ENCODE results near the gene SELENOO.
"Not testable (repeated sequence)": the region's sequence is repeated elsewhere in the genome, so short reads cannot be mapped to it uniquely, and the experiment has no call there.

Gene SELENOO

GRCh38 chr22:50201191-50202129 lies 649 bp downstream of the SELENOO start:
- no peak for DNase-seq

DNA sequence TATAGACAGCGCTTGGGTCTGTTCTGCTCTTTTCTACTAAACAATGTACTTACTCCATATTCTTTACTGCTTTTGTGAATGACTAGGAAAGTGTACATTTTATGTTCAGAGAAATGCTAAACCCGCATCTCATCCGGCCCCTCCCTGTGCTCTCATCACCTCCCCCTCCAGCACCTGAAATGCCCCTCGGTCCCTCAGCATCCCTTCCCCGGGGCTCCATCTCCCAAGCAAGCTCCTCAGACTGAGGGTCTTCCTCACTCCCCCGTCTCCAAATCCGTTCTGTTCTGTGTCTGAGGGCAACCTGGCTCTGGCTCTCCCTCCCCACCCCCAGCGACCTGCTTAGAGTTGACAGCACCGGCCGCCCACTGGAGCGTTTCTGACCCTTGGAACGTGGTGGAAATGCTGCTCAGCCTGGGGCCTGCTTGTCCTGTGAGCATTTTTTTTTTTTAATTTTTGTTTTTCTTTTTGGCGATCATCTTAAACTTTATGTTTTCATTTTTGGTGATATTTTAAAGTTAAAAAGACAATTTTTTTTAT lies 1.4 kb downstream of the SELENOO start:
- no peak for DNase-seq

- DNase-seq: no peak
Measured at GRCh38 chr22:50203288-50203687, 2.5 kb downstream of the SELENOO start.

GRCh38 chr22:50204571-50204970 lies 3.8 kb downstream of the SELENOO start:
- no peak for DNase-seq

DNA sequence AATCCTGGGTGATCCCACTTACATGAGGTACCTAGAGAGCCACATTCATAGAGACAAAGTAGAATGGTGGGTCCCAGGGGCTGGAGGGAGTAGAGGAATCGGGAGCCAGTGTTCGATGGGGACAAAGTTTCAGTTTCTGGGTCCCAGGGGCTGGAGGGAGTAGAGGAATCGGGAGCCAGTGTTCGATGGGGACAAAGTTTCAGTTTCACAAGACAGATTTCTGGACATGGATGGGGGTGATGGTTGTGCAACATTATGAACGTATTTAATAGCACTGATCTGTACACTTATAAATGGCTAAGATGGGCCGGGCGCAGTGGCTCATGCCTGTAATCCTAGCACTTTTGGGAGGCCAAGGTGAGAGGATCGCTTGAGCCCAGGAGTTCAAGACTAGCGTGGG lies 4.2 kb downstream of the SELENOO start:
- DNase-seq: not testable (repeated sequence)

DNA sequence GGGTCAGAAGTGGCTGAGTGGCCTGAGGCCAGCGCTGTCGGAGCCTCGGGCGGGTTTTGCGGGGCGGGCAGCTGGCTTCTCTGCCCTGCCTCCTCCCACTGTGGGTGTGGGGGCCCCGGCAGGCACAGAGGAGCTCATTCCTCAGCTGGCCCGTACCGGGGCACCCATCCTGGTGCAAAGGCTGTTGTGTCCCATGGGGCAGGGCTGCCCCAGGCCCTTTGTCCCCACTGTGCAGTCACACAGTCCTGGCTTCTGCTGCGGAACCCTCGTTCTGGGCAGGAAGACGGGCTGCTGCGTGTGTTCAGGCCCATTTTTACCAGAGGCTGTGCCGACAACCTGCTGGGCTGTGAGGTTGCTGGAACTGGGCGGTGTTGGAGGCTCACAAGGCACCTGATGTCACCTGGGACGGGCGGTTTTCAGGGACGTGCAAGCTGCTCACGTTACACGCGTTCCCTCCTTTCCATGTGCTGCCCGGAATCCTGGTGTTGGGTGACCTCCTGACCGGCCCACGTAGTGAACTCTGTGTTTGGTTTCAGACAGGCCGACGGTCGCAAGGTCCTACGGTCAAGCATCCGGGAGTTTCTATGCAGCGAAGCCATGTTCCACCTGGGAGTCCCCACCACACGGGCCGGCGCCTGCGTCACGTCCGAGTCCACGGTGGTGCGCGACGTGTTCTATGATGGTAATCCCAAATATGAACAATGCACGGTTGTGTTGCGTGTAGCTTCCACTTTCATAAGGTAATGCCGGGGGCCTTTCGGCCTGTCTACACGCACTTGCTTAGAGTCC lies 5.2 kb downstream of the SELENOO start:
- DNase-seq: no peak

- DNase-seq: no peak
Measured at GRCh38 chr22:50206599-50206998, 5.8 kb downstream of the SELENOO start.

DNA sequence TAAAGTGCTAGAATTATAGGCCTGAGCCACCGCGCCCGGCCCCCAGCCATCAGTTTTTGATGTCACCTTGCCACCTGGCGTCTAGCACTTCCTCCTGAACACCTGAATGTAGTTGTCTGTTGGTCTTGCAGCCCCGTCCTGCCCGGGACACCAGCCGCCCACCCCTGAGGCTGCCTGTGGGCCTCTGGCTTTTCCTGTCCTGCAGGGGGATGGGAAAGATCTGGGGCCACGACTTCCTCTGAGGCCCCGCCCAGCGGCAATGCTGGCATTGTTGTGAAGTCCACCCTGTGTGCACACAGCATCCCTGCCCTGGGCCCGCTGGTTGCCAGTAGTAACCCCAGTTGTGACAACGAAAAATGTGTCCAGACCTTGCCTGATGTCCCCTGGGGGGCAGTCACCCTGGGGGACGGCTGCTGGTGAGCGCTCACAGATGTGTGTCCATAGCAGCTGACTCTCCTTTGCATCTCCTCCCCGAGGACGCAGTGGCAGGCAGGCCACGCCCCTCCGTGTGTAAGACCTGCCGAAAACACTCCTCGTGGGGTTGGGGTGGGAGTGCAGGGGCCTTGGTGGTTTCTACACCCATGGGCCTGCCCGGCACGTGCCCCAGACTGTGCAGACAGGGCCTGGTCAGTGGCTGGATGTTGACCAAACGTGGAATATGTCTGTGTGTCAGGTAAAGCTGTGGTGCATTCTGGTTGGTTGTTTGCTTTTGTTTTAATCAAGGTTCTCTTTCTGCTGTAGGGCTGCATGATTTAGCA lies 6.8 kb downstream of the SELENOO start:
- no peak for DNase-seq

DNA sequence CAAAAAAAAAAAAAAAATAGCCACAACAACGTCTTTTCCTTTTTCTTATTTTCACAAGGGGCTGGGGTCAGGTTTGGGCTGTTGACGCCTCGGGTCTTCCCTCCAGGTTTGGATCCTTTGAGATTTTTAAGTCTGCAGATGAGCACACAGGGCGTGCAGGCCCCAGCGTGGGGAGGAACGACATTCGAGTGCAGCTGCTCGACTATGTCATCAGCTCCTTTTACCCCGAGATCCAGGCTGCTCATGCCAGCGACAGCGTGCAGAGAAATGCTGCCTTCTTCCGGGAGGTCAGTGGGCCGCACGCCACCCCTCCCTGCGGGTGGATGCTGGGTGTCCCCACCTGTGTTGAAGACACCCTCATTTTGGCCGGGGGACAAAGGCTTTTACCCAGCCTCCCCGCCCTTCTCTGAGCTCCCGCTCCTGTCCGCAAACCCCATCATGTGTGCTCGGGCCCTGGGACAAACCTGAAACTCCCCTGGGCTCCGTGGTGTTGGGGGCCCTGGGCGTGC lies 7.7 kb downstream of the SELENOO start:
- DNase-seq: no peak

DNA sequence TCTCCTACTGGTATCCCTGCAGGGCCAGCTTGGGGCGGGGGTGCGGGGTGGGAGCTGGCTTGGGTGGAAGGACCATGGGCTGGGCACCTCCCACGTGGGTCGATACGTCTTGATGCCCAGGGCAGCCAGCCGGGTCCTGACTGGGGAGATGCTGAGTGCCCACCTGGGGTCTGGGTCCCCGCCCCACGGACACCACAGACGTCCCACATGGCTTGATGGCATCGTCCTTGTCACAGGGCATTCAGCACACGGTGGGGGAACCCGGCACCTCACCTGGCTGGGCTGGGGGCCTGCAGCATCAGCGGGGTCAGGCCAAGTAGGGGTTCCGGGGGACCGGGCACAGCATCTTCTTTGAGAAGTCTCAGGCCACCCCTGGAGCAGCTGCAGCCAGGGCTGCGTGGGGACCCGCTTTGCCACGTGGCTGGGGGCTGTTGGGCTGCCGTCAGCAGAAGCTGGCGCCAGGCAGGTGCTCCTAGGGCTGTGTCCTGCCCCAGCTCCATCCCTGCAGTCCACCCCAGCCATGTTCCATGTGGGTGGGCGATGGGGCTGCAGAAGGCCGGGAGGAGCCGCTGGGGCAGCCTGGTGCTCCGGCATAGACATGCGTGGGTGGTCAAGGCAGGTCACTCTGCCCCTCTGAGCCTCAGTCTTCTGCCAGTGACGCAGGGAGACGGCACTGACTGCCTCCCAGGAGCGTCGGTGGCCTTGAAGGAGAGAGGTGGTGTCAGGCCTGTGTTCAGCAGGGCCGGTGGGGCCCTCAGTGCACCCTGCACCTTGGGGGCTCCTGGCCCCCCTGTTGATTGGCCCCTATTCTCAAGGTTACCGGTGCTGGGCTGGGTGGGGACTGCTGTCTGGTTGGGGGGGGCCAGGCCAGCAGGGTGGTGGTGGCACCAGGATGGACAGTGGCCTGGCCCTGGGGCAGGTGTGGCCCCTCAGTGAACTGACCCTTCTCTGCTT lies 8.4 kb downstream of the SELENOO start:
- DNase-seq: no peak

DNA sequence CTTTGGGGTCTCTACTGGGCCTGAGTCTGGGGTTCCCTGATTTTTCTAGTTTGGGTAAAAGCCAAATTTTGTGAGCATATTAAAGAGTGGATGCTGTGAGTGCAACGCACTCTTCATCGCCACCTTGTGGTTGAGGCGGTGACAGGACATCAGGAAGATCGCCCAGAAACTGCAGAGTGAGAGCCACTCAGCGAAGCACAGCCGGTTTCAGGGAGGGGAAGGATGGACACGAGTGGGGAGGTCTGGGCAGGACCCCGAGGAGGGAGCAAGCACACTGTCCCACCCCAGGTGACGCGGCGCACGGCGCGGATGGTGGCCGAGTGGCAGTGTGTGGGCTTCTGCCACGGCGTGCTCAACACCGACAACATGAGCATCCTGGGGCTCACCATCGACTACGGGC lies 9.1 kb downstream of the SELENOO start:
- no peak for DNase-seq

DNA sequence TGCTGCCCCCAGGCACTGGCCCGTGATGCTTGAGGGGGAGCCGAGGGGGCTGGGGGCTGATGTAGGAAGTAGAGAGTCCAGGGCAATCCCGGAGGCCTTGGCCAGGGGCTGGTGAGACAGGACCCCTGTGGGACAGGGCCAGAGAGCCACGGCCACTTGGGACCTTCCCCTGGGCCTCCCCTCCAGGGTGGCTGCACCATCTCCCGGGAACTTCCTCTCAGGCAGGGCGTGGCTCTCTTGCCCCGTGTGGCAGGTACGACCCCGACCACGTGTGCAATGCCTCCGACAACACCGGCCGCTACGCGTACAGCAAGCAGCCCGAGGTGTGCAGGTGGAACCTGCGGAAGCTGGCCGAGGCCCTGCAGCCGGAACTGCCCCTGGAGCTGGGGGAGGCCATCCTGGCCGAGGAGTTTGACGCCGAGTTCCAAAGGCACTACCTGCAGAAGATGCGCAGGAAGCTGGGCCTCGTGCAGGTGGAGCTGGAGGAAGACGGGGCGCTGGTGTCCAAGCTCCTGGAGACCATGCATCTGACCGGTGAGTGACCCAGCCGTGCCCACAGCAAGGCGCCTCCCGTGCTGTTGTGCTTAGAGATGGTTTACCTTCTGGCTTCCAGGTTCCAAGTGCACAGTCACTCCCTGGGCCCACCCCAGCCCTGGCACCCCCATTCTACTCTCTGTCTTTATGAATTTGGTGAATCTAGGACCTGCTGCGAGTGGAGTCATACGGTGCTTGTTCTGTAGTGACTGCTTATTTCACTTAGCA lies 9.7 kb downstream of the SELENOO start:
- DNase-seq: no peak

GRCh38 chr22:50211147-50211546 lies 10.3 kb downstream of the SELENOO start:
- no peak for DNase-seq

DNA sequence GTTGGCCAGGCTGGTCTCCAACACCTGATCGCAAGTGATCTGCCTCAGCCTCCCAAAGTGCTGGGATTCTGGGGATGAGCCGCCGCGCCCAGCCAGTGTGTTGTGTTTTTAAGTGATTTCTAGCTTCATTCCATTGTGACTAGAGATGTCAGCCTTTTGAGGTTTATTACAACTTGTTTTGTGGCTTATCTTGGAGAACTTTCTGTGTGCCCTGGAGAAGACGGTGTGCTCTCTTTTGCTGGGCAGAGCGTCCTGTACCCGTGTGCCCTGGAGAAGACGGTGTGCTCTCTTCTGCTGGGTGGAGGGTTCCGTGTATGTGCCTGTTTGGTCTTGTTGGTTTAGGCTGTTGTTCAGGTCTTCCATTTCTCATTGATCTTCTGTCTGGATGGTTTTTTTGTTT lies 12.5 kb downstream of the SELENOO start:
- DNase-seq: no peak

DNA sequence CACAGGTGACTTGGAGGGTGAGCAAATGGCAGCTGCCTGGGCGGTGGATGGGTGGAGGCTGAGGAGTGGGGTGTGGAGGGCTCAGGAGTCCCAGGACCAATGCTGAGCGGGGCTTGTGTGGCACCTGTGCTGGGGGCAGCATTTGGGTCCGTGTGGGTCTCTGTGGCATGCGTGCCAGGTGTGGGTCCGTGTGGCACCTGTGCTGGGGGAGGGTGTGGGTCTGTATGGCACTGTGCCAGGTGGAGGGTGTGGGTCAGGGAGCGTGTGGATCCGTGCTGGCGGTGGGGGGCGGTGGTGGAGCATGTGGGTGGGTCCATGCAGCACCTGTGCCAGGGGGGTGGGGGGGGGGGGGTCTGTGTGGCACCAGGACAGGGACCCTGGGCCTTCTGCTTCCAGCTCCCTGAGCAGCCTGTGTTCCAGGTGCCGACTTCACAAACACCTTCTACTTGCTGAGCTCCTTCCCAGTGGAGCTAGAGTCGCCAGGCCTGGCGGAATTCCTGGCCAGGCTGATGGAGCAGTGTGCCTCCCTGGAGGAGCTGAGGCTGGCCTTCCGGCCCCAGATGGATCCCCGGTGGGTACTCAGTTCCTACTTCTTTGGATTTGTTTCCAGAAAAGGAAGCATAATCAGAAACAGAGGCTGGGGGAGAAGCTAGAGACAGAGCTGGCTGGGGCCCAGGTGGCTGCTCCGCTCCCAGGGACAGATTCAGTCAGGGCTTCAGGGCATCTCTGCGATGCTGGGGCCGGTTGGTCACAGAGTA lies 14.7 kb downstream of the SELENOO start:
- DNase-seq: no peak

DNA sequence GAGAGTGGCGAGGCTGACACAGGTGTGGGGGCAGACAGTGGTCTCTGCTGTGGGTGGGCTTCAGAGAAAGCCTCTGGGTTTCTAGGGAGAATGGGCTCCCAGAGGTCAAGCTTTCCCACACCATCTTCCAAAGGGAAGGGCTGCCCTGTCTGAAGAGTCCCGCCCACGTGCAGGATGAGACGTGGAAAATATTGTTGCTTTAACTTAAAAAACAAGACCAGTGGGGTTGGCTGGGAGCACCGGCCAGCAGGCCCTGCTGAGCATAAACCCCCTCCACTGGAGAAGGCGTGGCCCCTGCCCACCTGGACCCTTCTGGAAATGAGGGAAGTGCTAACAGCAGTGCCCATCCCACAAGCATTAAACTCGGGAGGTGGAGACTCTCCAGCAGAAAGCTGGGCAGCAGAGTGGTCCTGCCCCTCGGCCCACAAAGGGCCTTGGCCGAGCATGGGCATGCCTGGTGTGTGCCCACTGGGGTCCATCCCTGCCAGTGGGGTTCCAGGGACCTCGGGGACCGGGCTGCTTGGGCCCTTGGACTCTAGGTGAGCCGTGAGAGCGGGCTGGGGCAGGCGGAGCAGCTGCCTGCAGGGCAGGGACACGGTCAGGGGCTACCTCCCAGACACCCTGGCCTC lies 15.4 kb downstream of the SELENOO start:
- DNase-seq: no peak

DNA sequence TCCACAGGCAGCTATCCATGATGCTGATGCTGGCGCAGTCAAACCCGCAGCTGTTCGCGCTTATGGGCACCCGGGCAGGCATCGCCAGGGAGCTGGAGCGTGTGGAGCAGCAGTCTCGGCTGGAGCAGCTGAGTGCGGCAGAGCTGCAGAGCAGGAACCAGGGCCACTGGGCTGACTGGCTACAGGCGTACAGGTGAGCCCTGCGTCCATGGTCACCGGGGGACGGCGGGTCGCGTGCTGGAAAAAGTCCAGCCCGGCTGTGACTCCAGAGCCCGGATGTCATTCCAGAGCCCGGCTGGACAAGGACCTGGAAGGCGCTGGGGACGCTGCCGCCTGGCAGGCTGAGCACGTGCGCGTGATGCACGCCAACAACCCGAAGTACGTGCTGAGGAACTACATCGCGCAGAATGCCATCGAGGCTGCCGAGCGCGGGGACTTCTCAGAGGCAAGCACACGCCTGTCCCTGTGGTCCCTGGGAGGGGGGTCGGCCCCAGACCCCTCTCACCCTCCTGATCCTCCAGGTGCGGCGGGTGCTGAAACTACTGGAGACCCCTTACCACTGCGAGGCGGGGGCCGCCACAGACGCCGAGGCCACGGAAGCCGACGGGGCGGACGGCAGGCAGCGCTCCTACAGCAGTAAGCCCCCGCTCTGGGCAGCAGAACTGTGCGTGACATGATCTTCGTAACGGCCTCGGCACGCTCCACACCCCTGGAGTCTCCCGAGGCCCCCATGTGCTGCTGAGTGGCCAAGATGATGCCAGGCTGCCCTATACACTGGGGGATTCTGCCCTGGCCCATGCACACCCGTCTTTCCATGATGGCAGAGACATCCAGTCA lies 16.1 kb downstream of the SELENOO start:
- no peak for DNase-seq

GRCh38 chr22:50217543-50218152 lies 16.8 kb downstream of the SELENOO start:
- DNase-seq: no peak

Data from T1000 (cell line).